Measurements from ENCODE around the gene APAF1.

Gene APAF1

GRCh38 chr12:98645572-98646067 lies 530 bp downstream of the APAF1 start:
- H3K79me2 ChIP-seq (ENCODE audit: insufficient read depth, low read depth), result peaks cover 30% of the 10 kb centered on the region
- H3K4me2 ChIP-seq, result peak overlapping the region; percentile 60
- H3K9ac ChIP-seq, result peak overlapping the region; percentile 20; the same call in 1 of the 2 replicates
- H3K27ac ChIP-seq, result no peak overlapping the region
- peaks cover 7% of the 10 kb centered on the region for H3K4me1 ChIP-seq (ENCODE audit: low read depth, poor library complexity, severe bottlenecking)
- no peaks in the 10 kb centered on the region for H4K20me1 ChIP-seq (ENCODE audit: insufficient read depth)
- no peaks in the 10 kb centered on the region for H3K36me3 ChIP-seq (ENCODE audit: insufficient read depth)
- no peak for TF ChIP-seq CTCF (conservative IDR thresholded peaks at IDR 0.05; ENCODE audit: low read depth, low read length)
- no peaks in the 10 kb centered on the region for H3K27me3 ChIP-seq (ENCODE audit: insufficient read depth, low read depth)
- no peak overlapping the region for H3K4me3 ChIP-seq (IDR thresholded peaks at IDR 0.05; ENCODE audit: insufficient read depth, low read depth, low read length)
- H2AFZ ChIP-seq (ENCODE audit: low read depth), result peak overlapping the region; percentile 76

GRCh38 chr12:98646294-98647090 lies 1.4 kb downstream of the APAF1 start:
- no peak overlapping the region for H2AFZ ChIP-seq (ENCODE audit: low read depth)
- TF ChIP-seq CTCF (conservative IDR thresholded peaks at IDR 0.05; ENCODE audit: low read depth, low read length), result no peak
- H3K27ac ChIP-seq, result no peak overlapping the region
- H3K36me3 ChIP-seq (ENCODE audit: insufficient read depth), result no peaks in the 10 kb centered on the region
- H4K20me1 ChIP-seq (ENCODE audit: insufficient read depth), result no peaks in the 10 kb centered on the region
- peak overlapping the region; percentile 60; the same call in 1 of the 2 replicates for H3K4me2 ChIP-seq
- peaks cover 7% of the 10 kb centered on the region for H3K4me1 ChIP-seq (ENCODE audit: low read depth, poor library complexity, severe bottlenecking)
- no peaks in the 10 kb centered on the region for H3K27me3 ChIP-seq (ENCODE audit: insufficient read depth, low read depth)
- peaks cover 22% of the 10 kb centered on the region for H3K79me2 ChIP-seq (ENCODE audit: insufficient read depth, low read depth)
- no peak overlapping the region for H3K4me3 ChIP-seq (IDR thresholded peaks at IDR 0.05; ENCODE audit: insufficient read depth, low read depth, low read length)
- no peak overlapping the region for H3K9ac ChIP-seq

GRCh38 chr12:98651328-98651727 lies 6.2 kb downstream of the APAF1 start:
- TF ChIP-seq CTCF (conservative IDR thresholded peaks at IDR 0.05; ENCODE audit: low read depth, low read length), result no peak
- no peaks in the 10 kb centered on the region for H3K27me3 ChIP-seq (ENCODE audit: insufficient read depth, low read depth)
- H3K4me2 ChIP-seq, result no peak overlapping the region
- no peak overlapping the region for H2AFZ ChIP-seq (ENCODE audit: low read depth)
- no peak overlapping the region for H3K9ac ChIP-seq
- no peaks in the 10 kb centered on the region for H3K36me3 ChIP-seq (ENCODE audit: insufficient read depth)
- no peaks in the 10 kb centered on the region for H3K79me2 ChIP-seq (ENCODE audit: insufficient read depth, low read depth)
- H4K20me1 ChIP-seq (ENCODE audit: insufficient read depth), result no peaks in the 10 kb centered on the region
- no peak overlapping the region for H3K4me3 ChIP-seq (IDR thresholded peaks at IDR 0.05; ENCODE audit: insufficient read depth, low read depth, low read length)
- H3K4me1 ChIP-seq (ENCODE audit: low read depth, poor library complexity, severe bottlenecking), result no peaks in the 10 kb centered on the region
- no peak overlapping the region for H3K27ac ChIP-seq

- no peaks in the 10 kb centered on the region for H3K79me2 ChIP-seq (ENCODE audit: insufficient read depth, low read depth)
- H3K36me3 ChIP-seq (ENCODE audit: insufficient read depth), result no peaks in the 10 kb centered on the region
- H2AFZ ChIP-seq (ENCODE audit: low read depth), result no peak overlapping the region
Measured at GRCh38 chr12:98653866-98654493, 8.9 kb downstream of the APAF1 start.

More at GRCh38 chr12:98653866-98654493, 8.9 kb downstream of the APAF1 start:
- Histone ChIP-seq H4K20me1 (ENCODE audit: insufficient read depth) (no peaks in the 10 kb centered on the region), H3K4me2 (no peak overlapping the region), H3K4me1 (ENCODE audit: low read depth, poor library complexity, severe bottlenecking) (no peaks in the 10 kb centered on the region), H3K27ac (no peak overlapping the region), H3K9ac (no peak overlapping the region), H3K27me3 (ENCODE audit: insufficient read depth, low read depth) (no peaks in the 10 kb centered on the region), H3K4me3 (IDR thresholded peaks at IDR 0.05; ENCODE audit: insufficient read depth, low read depth, low read length) (no peak overlapping the region)
- TF ChIP-seq CTCF (conservative IDR thresholded peaks at IDR 0.05; ENCODE audit: low read depth, low read length), result peak; percentile 55

Measured in KMS-11 (cell line).